ENCODE measurements around the gene RNASE12. TPM values are rescaled to one million over a fixed set of nuclear protein-coding genes. Genes with fewer than 3 reads are reported as not detected.

Gene RNASE12
- total RNA-seq, 1 donor from 2014 or later = not detected

DNA sequence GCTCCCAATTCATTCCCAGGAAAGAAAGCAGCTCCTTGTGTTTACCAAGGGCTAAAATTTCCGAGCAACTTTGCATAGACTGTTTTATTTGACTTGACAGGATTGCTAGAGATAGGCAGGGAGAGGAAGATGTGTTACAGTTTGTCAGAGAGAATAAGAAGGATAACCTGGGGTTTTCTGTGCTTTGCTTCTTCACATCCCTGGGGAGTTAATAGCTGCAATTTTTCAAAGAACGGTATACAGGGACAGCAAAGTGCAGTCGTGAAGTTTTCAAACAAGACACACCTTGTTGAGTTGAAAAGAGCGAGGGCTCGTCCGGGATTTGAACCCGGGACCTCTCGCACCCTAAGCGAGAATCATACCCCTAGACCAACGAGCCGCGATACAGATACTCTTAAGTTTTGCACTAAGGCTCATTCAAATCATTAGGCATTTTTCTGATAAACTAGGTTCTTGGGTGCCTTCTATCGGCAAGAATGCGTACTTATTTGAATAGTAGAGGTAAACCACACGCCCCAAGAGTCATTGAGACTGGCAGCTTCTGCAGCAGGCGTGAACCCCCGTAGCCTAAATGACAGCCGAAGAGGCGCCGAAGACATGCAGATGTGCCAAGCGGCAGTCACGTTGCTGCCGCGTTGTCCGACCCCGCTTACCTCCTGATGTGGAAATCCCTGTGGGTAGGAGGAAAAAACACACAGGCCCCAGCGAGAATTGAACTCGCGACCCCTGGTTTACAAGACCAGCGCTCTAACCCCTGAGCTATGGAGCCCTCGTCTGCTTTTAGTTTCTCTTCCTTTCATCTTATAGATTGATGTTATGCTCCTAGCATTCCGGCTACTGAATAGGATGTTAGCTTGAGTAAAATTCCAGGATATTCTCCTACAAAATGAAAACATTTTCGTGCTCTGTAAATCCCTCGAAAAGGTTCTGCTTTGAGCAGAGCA lies 22.2 kb upstream of the RNASE12 start:
- intact Hi-C loops (cut with DNase I) = loop anchor here (2.0 to 10.0 kb wide), 5 partner anchors 71 to 286 kb away; partner anchors contain the start of genes PARP2, PIP4P1, PNP and RNASE4
- Histone ChIP-seq H3K9me3 (no peaks in the 10 kb centered on the region), H3K4me1 (peaks cover 18% of the 10 kb centered on the region), H3K4me3 (peak overlapping the region; percentile 50 to 64), H3K27me3 (no peaks in the 10 kb centered on the region), H3K36me3 (no peaks in the 10 kb centered on the region), H3K27ac (peak overlapping the region; percentile 82)
- TF ChIP-seq POLR2A (IDR thresholded peaks at IDR 0.05) = no peak
- TF ChIP-seq POLR2AphosphoS5 (IDR thresholded peaks at IDR 0.05; ENCODE audit: insufficient read depth in 1 of 2, low read depth in 1 of 2) = peak; percentile 78 to 85
- TF ChIP-seq CTCF (IDR thresholded peaks at IDR 0.05) = peak; percentile 51 to 94 (median 56)
- DNase-seq (ENCODE audit: extremely low spot score in 2 of 2) = peak in 1 of 2 donors; percentile 98

- TF ChIP-seq CTCF (IDR thresholded peaks at IDR 0.05) = no peak
- no peak for TF ChIP-seq POLR2AphosphoS5 (IDR thresholded peaks at IDR 0.05; ENCODE audit: insufficient read depth in 1 of 2, low read depth in 1 of 2)
- TF ChIP-seq POLR2A (IDR thresholded peaks at IDR 0.05) = no peak
- DNase-seq (ENCODE audit: extremely low spot score in 2 of 2) = no peak
- no peaks in the 10 kb centered on the region for H3K36me3 ChIP-seq
- H3K4me1 ChIP-seq = peaks cover 18% of the 10 kb centered on the region
- intact Hi-C loops (cut with DNase I) = loop anchor here (2.0 to 10.0 kb wide), 5 partner anchors 72 to 285 kb away; partner anchors contain the start of genes PARP2, PIP4P1, PNP and RNASE4
- H3K27me3 ChIP-seq = no peaks in the 10 kb centered on the region
- no peaks in the 10 kb centered on the region for H3K9me3 ChIP-seq
- no peak overlapping the region for H3K4me3 ChIP-seq
- H3K27ac ChIP-seq = no peak overlapping the region
Observed at GRCh38 chr14:20612403-20612802, 21.2 kb upstream of the RNASE12 start.

DNA sequence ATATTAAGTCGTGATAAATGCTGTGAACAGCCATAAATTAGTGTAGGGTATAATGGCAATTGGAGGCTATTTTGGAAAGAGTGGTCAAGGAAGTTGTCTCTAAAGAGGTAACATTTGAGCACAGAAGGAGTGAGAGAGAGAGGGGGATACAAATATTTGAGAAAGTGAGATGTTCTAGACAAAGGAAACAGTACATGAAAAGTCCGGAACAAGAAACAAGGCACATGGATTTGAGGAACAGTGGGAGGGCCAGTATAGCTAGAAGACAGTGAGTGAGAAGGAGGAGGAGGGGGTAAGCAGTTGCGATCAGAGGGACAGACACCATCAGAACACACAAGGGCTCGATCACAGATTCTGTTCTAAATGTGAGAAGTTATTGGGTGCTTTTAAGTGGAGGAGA lies 20.1 kb upstream of the RNASE12 start:
- Histone ChIP-seq H3K27me3 (no peaks in the 10 kb centered on the region), H3K4me1 (peaks cover 18% of the 10 kb centered on the region), H3K9me3 (no peaks in the 10 kb centered on the region), H3K4me3 (no peak overlapping the region), H3K27ac (no peak overlapping the region), H3K36me3 (no peaks in the 10 kb centered on the region)
- TF ChIP-seq CTCF (IDR thresholded peaks at IDR 0.05) (no peak), POLR2A (IDR thresholded peaks at IDR 0.05) (no peak), POLR2AphosphoS5 (IDR thresholded peaks at IDR 0.05; ENCODE audit: insufficient read depth in 1 of 2, low read depth in 1 of 2) (no peak)
- intact Hi-C loops (cut with DNase I) = loop anchor here (5.0 to 10.0 kb wide), 4 partner anchors 146 to 284 kb away; partner anchors contain the start of genes PARP2, PIP4P1, PNP and TEP1
- no peak for DNase-seq (ENCODE audit: extremely low spot score in 2 of 2)

DNA sequence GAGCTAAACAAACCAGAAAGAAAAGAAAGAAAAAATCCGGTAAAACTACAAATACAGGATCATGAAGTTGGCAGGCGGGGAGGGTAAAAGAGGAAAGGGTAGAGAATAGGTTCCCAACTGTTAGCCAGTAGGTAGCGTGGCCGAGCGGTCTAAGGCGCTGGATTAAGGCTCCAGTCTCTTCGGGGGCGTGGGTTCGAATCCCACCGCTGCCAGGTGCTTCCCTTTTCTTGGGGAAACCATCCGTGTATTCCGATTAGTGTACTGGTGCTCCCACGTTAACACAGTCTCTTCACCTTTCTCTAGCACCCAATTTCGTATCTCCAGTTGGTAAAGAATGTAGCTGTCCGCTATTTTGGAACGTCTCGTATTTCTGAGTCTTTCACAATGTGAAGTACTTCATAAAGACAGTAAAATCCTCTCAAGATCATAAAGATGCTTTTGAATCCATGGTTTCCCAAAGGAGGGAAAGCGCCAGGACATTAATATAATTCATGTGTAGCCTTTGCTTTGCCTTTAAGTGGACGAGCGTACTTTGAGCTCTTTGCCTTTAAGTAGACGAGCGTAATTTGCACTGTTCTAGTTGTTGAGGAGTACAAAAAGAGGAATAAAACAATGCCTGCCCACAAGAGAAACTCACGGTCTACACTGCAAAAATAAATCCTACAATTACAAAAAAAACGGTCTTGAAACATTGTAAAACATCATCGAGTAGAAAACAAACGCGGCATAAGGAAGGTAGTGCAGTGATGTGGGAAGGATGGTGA lies 19.0 kb upstream of the RNASE12 start:
- Histone ChIP-seq H3K27me3 (no peaks in the 10 kb centered on the region), H3K36me3 (no peaks in the 10 kb centered on the region), H3K9me3 (no peaks in the 10 kb centered on the region), H3K4me1 (peaks cover 18% of the 10 kb centered on the region), H3K4me3 (peak overlapping the region; percentile 66 to 82), H3K27ac (peak overlapping the region; percentile 78)
- intact Hi-C loops (cut with DNase I) = loop anchor here (5.0 to 10.0 kb wide), 4 partner anchors 145 to 283 kb away; partner anchors contain the start of genes PARP2, PIP4P1, PNP and TEP1
- TF ChIP-seq POLR2A (IDR thresholded peaks at IDR 0.05) = no peak
- TF ChIP-seq POLR2AphosphoS5 (IDR thresholded peaks at IDR 0.05; ENCODE audit: insufficient read depth in 1 of 2, low read depth in 1 of 2) = peak in 1 of 2 donors; percentile 41
- no peak for DNase-seq (ENCODE audit: extremely low spot score in 2 of 2)

All from vagina (tissue), 2 donors.